Measurements from ENCODE around the gene CLEC2D.

- TF ChIP-seq CTCF (IDR thresholded peaks at IDR 0.05) = no peak
- TF ChIP-seq POLR2AphosphoS5 (IDR thresholded peaks at IDR 0.05) = no peak
- no peak for TF ChIP-seq POLR2A (IDR thresholded peaks at IDR 0.05; ENCODE audit: low read depth)
- TF ChIP-seq EP300 (IDR thresholded peaks at IDR 0.05) = no peak
These were observed 50.3 kb downstream of the CLEC2D start for GRCh38 chr12:9719790-9720189.

Measured in esophagus muscularis mucosa (tissue), 4 donors.